ENCODE data around the gene TMEM203. TPM values are rescaled to one million over a fixed set of nuclear protein-coding genes. Genes with fewer than 3 reads are reported as not detected.

TMEM203 gene, protein sequence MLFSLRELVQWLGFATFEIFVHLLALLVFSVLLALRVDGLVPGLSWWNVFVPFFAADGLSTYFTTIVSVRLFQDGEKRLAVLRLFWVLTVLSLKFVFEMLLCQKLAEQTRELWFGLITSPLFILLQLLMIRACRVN
- 55.1 and 58.2 TPM in 2 replicates for total RNA-seq (2014; rRNA removed; shearing (Covaris generic))
- total RNA-seq (2022), result 39.0 and 42.9 TPM in 2 replicates
- Bru-seq, nascent RNA, result percentile 76 among the genes with signal in this experiment
- BruChase-seq, experiment 1, labeled RNA remaining after a 6-hour chase, result percentile 77 among the genes with signal in this experiment
- percentile 95 among the genes with signal in this experiment for BruChase-seq, experiment 2, labeled RNA remaining after a 2-hour chase
- long read RNA-seq, transcript TMEM203-201 (1 exons, 1,557 nt), result major isoform, 129 of 129 reads
- long read RNA-seq, partial matches to known transcripts, result 0 of 129 reads
- long read RNA-seq, other reads (novel, unspliced or antisense), result 0 of 129 reads

DNA sequence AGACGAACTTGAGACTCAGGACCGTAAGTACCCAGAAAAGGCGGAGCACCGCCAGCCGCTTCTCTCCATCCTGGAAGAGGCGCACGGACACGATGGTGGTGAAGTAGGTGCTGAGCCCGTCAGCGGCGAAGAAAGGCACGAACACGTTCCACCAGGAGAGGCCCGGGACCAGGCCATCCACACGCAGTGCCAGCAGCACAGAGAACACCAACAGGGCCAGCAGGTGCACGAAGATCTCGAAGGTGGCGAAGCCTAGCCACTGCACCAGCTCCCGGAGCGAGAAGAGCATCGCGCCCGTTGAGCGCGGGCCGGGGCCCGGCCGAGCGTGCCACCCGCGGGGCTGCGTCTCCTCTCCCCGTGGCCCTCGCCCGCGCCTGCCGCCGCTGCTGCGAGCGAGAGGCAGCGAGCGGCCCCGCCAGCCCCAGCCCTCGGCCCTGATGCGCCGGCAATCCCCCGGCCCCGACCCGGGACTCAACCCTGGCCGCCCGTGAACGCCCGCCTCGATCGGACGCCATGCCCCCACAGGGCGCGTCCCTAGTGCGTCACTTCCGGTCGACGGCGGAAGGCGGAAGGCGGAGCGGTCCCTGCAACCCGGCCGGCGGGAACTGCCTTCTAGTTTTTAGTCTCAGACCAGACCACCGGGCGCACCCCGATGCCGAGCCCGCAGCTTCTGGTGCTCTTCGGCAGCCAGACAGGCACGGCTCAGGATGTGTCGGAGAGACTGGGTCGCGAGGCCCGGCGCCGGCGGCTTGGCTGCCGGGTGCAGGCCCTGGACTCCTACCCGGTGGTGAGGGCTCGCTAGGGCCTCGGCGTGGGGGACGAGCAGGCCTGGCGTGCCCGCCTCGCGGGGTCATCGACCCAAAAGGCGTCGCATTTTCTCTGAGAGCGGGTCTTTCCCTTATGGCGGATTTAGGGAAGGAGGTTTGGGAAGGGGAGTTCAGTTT lies at the start of gene TMEM203, which contains the start of gene NDOR1:
TSS of gene TMEM203 (minus strand) at position 523 of the 944 bp plus-strand sequence. CDS start at position 289, 234 bp downstream.
TSS of gene NDOR1 (plus strand) at position 575 of the 944 bp plus-strand sequence. CDS start at position 653, 78 bp downstream.
- Histone ChIP-seq H3K9me2 (ENCODE audit: insufficient read depth, low read length) (no peaks in the 10 kb centered on the region), H3K79me2 (ENCODE audit: insufficient read depth, low read depth, low read length) (peaks cover 62% of the 10 kb centered on the region), H3K27ac (ENCODE audit: low read depth, low read length, poor library complexity, severe bottlenecking) (peak within 1 kb of the TSS; percentile 57), H4K20me1 (ENCODE audit: insufficient read depth, low read length) (peaks cover 14% of the 10 kb centered on the region; the same call in 1 of the 2 replicates), H3K4me3 (ENCODE audit: low read depth, low read length, poor library complexity, severe bottlenecking) (peak within 1 kb of the TSS; percentile 92), H3K4me1 (ENCODE audit: insufficient read depth, low read length, poor library complexity, severe bottlenecking) (peaks cover 44% of the 10 kb centered on the region), H2AFZ (ENCODE audit: low read length) (peak within 1 kb of the TSS; percentile 47; the same call in 1 of the 2 replicates), H3K9me3 (ENCODE audit: low read length) (no peaks in the 10 kb centered on the region), H3K4me2 (ENCODE audit: low read length) (peak within 1 kb of the TSS; percentile 97), H3K36me3 (ENCODE audit: insufficient read depth, low read length) (peaks cover 30% of the 10 kb centered on the region)
- BruUV-seq (replicated peaks), result no TSS peak
- peak; percentile 91 for DNase-seq (ENCODE audit: low spot score)
- intact Hi-C loops (cut with micrococcal nuclease; ENCODE audit: unreplicated experiment), result no loop called here
- CTCF ChIA-PET (ENCODE audit: unreplicated experiment), result no interaction called here
- TF ChIP-seq EZH2phosphoT487 (IDR thresholded peaks at IDR 0.05; ENCODE audit: borderline replicate concordance, low read depth, low read length), result no peak
- TF ChIP-seq, protein P1, sequence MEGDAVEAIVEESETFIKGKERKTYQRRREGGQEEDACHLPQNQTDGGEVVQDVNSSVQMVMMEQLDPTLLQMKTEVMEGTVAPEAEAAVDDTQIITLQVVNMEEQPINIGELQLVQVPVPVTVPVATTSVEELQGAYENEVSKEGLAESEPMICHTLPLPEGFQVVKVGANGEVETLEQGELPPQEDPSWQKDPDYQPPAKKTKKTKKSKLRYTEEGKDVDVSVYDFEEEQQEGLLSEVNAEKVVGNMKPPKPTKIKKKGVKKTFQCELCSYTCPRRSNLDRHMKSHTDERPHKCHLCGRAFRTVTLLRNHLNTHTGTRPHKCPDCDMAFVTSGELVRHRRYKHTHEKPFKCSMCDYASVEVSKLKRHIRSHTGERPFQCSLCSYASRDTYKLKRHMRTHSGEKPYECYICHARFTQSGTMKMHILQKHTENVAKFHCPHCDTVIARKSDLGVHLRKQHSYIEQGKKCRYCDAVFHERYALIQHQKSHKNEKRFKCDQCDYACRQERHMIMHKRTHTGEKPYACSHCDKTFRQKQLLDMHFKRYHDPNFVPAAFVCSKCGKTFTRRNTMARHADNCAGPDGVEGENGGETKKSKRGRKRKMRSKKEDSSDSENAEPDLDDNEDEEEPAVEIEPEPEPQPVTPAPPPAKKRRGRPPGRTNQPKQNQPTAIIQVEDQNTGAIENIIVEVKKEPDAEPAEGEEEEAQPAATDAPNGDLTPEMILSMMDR (conservative IDR thresholded peaks at IDR 0.05; ENCODE audit: low read length), result no peak
- POLR2A ChIA-PET, result interaction anchor here (0.9 to 1.5 kb wide), 5 partner anchors 11 to 74 kb away, joined by 3 to 4 read pairs (median 4); partner anchors contain the start of gene RNF208

DNA sequence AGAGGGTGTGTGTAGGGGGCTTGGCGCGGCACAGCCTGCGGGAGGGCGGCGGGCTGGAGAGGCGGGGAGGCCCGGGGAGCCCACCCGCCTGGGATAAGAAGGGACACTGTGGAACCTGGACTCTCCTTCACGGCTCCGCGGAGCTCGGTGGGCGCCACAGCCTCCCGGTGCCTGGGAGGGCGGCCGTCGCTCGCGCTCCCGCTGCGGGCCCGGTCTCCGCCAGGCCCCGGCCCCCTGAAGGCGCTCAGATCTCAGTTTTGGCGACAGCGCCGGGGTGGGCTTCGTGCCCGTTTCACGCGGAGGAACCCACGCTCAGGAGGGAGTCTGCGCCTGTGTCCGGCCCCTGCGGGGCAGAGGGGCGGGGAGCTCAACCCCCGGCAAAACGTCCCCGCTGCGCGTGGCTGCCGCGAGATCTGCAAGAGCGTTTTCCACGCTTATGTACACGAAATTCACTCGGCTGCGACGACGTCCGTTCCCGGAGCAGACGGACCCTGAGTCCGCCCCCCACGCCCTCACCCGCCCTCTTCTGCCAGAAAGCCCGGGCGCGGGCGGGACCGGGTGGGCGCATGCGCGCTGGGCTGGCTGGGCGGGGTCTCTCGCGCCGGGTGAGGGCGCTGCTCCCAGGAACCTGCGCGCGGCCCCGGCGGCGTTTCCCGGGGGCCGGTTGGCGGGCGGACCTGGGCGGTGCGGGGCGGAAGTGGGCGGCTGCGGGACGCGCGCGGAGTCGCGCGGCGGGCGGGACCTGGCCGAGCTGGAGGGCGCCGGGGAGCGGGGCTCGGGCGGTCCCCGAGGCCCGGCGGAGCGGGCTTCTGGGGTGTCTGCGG lies 49.4 kb upstream of the TMEM203 start, which contains the start of gene NELFB:
TSS of gene NELFB (plus strand) at position 704 of the 824 bp plus-strand sequence.
- Histone ChIP-seq H3K36me3 (ENCODE audit: insufficient read depth, low read length) (peaks cover 36% of the 10 kb centered on the region), H2AFZ (ENCODE audit: low read length) (peak within 1 kb of the TSS; percentile 76), H3K4me2 (ENCODE audit: low read length) (peak within 1 kb of the TSS; percentile 94), H3K27ac (ENCODE audit: low read depth, low read length, poor library complexity, severe bottlenecking) (peak within 1 kb of the TSS; percentile 62), H4K20me1 (ENCODE audit: insufficient read depth, low read length) (peaks cover 5% of the 10 kb centered on the region; the same call in 1 of the 2 replicates), H3K4me1 (ENCODE audit: insufficient read depth, low read length, poor library complexity, severe bottlenecking) (peaks cover 53% of the 10 kb centered on the region), H3K79me2 (ENCODE audit: insufficient read depth, low read depth, low read length) (peaks cover 24% of the 10 kb centered on the region), H3K9me3 (ENCODE audit: low read length) (no peaks in the 10 kb centered on the region), H3K4me3 (ENCODE audit: low read depth, low read length, poor library complexity, severe bottlenecking) (peak within 1 kb of the TSS; percentile 98), H3K9me2 (ENCODE audit: insufficient read depth, low read length) (no peaks in the 10 kb centered on the region)
- TF ChIP-seq, protein P1 (conservative IDR thresholded peaks at IDR 0.05; ENCODE audit: low read length), result no peak
- no peak for TF ChIP-seq EZH2phosphoT487 (IDR thresholded peaks at IDR 0.05; ENCODE audit: borderline replicate concordance, low read depth, low read length)
- CTCF ChIA-PET (ENCODE audit: unreplicated experiment), result interaction anchor here (0.6 kb wide), 1 partner anchor 191 kb away, joined by 3 read pairs; no protein-coding TSS in a partner anchor
- no TSS peak for BruUV-seq (replicated peaks)
- peak; percentile 92 for DNase-seq (ENCODE audit: low spot score)
- intact Hi-C loops (cut with micrococcal nuclease; ENCODE audit: unreplicated experiment), result loop anchor here (1.0 kb wide), 1 partner anchor 14 kb away; the partner anchor contains the start of gene TUBB4B
- POLR2A ChIA-PET, result interaction anchor here (0.7 to 4.4 kb wide), 8 partner anchors 12 to 125 kb away, joined by 3 to 26 read pairs (median 6); partner anchors contain the start of gene TUBB4B
